ENCODE results near the gene PADI3. TPM values are rescaled to one million over a fixed set of nuclear protein-coding genes. Genes with fewer than 3 reads are reported as not detected.
A peak's percentile ranks its signal among the peaks of the same experiment; 100 is the strongest.

Gene PADI3
- polyA plus RNA-seq, 3 donors = 0.01 TPM; not detected in 2

GRCh38 chr1:17308593-17308992 is 59.7 kb downstream of the PADI3 start:
- H2AFZ ChIP-seq (ENCODE audit: insufficient read depth, low read depth, low read length, poor library complexity, severe bottlenecking) = no peak overlapping the region
- H3K4me3 ChIP-seq (replicated peaks in 1 of 3; ENCODE audit: low read depth in 2 of 3, low read length in 3 of 3) = peak overlapping the region; percentile 22 to 65 (median 32)
- intact Hi-C loops (cut with micrococcal nuclease) = no loop called here
- Mint-ChIP-seq H3K27ac (peak overlapping the region; percentile 92 to 98 (median 94)), H3K4me3 (peak overlapping the region; percentile 67 to 86), H3K9me3 (peaks cover 0 to 7% (median 0%) of the 10 kb centered on the region in 7 donors), H3K36me3 (peaks cover 5 to 21% of the 10 kb centered on the region in 2 donors), H3K27me3 (ENCODE audit: low read depth in 3 of 3) (peaks cover 0 to 3% (median 0%) of the 10 kb centered on the region in 3 donors), H3K4me1 (peaks cover 100% of the 10 kb centered on the region)
- peak overlapping the region; percentile 64 for H3K9ac ChIP-seq (ENCODE audit: insufficient read depth, low read length, poor library complexity, severe bottlenecking)
- 0% methylated on average over 5 of the region's 6 CpGs for WGBS (ENCODE audit: insufficient coverage)
- no peaks in the 10 kb centered on the region for H3K27me3 ChIP-seq (ENCODE audit: control insufficient read depth in 2 of 2, insufficient read depth in 2 of 2, low read length in 2 of 2)
- H3K27ac ChIP-seq (ENCODE audit: low read depth in 1 of 2, low read length in 2 of 2) = peak overlapping the region; percentile 88 to 89
- peaks cover 0 to 5% of the 10 kb centered on the region in 2 donors for H3K36me3 ChIP-seq (replicated peaks in 1 of 2; ENCODE audit: control insufficient read depth in 1 of 2, insufficient read depth in 2 of 2, low read length in 2 of 2)
- TF ChIP-seq CTCF (IDR thresholded peaks at IDR 0.05) = no peak
- DNase-seq = peak; percentile 82 to 90 (median 86)
- peak overlapping the region; percentile 66 for H3K4me2 ChIP-seq (replicated peaks; ENCODE audit: extremely low read depth, low read length, poor library complexity, severe bottlenecking)
- H4K20me1 ChIP-seq (ENCODE audit: insufficient read depth, low read length) = no peaks in the 10 kb centered on the region
- H3K4me1 ChIP-seq (ENCODE audit: control insufficient read depth in 1 of 2, insufficient read depth in 2 of 2, low read length in 2 of 2) = peaks cover 88 to 97% of the 10 kb centered on the region in 2 donors
- peaks cover 51% of the 10 kb centered on the region for H3K79me2 ChIP-seq (ENCODE audit: insufficient read depth, low read length)
- H3K9me3 ChIP-seq (replicated peaks in 1 of 2; ENCODE audit: control insufficient read depth in 1 of 2, insufficient read depth in 1 of 2, low read length in 2 of 2) = no peaks in the 10 kb centered on the region

DNA sequence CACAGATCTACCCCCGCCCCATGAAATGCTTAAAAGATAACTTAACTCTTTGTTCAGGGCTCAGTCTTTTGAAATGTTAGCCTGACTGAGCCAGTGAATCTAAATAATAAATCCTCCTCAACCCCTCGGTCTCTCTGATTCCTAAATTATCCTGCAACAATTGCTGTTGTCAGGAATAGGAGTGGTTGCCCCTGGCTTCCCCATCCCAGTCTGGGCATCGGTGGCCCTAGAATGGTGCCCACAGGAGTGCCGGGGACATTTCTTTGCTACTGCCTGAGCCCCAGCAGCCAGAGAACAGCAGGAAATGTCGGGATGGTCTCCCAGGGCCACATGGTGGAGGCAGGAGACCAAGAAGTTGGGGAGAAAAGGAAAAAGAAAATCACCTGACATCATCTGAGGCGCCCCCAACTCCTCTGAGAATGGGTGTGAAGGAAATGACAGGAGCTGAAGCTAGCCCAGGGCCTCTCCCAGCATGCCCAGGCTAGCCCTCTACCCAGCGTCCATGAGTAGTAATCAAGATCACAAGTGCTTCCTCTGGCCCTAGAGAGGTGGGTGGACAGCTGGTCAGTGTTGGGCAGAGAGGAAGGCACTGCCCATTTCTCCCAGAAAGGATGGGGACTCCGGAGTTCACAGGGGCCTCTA is 60.6 kb downstream of the PADI3 start:
- peak overlapping the region; percentile 64 for H3K9ac ChIP-seq (ENCODE audit: insufficient read depth, low read length, poor library complexity, severe bottlenecking)

More for the DNA sequence above, 60.6 kb downstream of the PADI3 start:
- H3K4me3 ChIP-seq (replicated peaks in 1 of 3; ENCODE audit: low read depth in 2 of 3, low read length in 3 of 3) = peak overlapping the region in 2 of 3 experiments; percentile 32 to 65
- H2AFZ ChIP-seq (ENCODE audit: insufficient read depth, low read depth, low read length, poor library complexity, severe bottlenecking) = no peak overlapping the region
- H3K4me1 ChIP-seq (ENCODE audit: control insufficient read depth in 1 of 2, insufficient read depth in 2 of 2, low read length in 2 of 2) = peaks cover 86 to 96% of the 10 kb centered on the region in 2 donors
- no peaks in the 10 kb centered on the region for H3K27me3 ChIP-seq (ENCODE audit: control insufficient read depth in 2 of 2, insufficient read depth in 2 of 2, low read length in 2 of 2)
- peaks cover 8 to 14% of the 10 kb centered on the region in 2 donors for H3K36me3 ChIP-seq (replicated peaks in 1 of 2; ENCODE audit: control insufficient read depth in 1 of 2, insufficient read depth in 2 of 2, low read length in 2 of 2)
- H3K4me1 Mint-ChIP-seq = peaks cover 100% of the 10 kb centered on the region
- peak overlapping the region; percentile 39 to 68 for H3K4me3 Mint-ChIP-seq
- H3K27ac ChIP-seq (ENCODE audit: low read depth in 1 of 2, low read length in 2 of 2) = peak overlapping the region; percentile 70 to 89
- H4K20me1 ChIP-seq (ENCODE audit: insufficient read depth, low read length) = peaks cover 7% of the 10 kb centered on the region
- DNase-seq = no peak
- no peaks in the 10 kb centered on the region for H3K9me3 ChIP-seq (replicated peaks in 1 of 2; ENCODE audit: control insufficient read depth in 1 of 2, insufficient read depth in 1 of 2, low read length in 2 of 2)
- peak overlapping the region; percentile 66 for H3K4me2 ChIP-seq (replicated peaks; ENCODE audit: extremely low read depth, low read length, poor library complexity, severe bottlenecking)
- WGBS (ENCODE audit: insufficient coverage) = 76% methylated on average over 4 of the region's 8 CpGs
- TF ChIP-seq CTCF (IDR thresholded peaks at IDR 0.05) = no peak
- peaks cover 0 to 7% (median 0%) of the 10 kb centered on the region in 7 donors for H3K9me3 Mint-ChIP-seq
- H3K27ac Mint-ChIP-seq = peak overlapping the region; percentile 91 to 98 (median 93)
- intact Hi-C loops (cut with micrococcal nuclease) = no loop called here
- H3K27me3 Mint-ChIP-seq (ENCODE audit: low read depth in 3 of 3) = peaks cover 0 to 3% (median 0%) of the 10 kb centered on the region in 3 donors
- peaks cover 61% of the 10 kb centered on the region for H3K79me2 ChIP-seq (ENCODE audit: insufficient read depth, low read length)
- H3K36me3 Mint-ChIP-seq = peaks cover 12 to 31% of the 10 kb centered on the region in 2 donors

Measured in CD14-positive monocyte (primary cell).